GM15510 (cell line): ENCODE results near the gene MTMR1.

Experiments used
- POLR2A ChIP-seq: IDR thresholded peaks from 3 replicates; pipeline ENCODE4 v1.6.1; 2011; ENCODE audit warnings: borderline replicate concordance; ENCODE audit not compliant: insufficient read length; ENCODE audit errors: extremely low read depth

Gene MTMR1

DNA sequence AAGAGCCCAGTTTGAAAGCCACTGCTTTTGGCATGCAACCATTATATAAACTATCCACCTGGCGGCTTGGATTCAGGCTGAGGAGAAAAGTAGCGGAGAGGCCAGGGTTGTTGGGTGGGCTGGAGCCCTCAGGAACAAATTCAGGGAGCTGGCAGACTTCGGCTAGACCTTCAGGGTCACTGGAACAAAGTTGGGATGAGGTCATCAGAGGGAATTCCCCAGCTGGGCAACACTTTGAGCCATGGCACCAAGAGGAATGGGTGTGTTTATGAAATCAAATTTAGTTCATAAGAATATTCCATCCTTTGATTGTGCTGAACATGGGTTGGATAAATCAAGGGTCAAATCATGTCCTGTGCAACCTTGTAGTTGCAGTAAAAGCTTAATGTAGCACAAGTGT lies 22.0 kb downstream of the MTMR1 start:
- TF ChIP-seq POLR2A = no peak

- TF ChIP-seq POLR2A = no peak
Observed at GRCh38 chrX:150719621-150720020, 26.4 kb downstream of the MTMR1 start.

DNA sequence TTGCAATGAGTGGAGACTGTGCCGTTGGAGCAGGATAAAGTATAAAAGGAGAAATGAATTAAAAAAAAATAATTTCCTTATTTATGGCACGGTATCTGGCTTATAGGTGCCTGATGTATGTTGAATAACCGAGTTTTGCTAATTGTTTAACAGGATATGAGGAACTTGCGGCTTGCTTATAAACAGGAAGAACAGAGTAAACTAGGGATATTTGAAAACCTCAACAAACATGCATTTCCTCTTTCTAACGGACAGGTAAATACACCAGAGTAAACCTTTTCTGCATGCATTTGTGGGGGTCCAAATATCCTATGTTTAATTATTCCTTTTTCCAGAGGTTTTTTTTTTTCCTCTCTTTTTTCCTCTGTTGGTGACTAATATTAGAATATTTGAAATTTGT lies 36.8 kb downstream of the MTMR1 start:
- TF ChIP-seq POLR2A = no peak

DNA sequence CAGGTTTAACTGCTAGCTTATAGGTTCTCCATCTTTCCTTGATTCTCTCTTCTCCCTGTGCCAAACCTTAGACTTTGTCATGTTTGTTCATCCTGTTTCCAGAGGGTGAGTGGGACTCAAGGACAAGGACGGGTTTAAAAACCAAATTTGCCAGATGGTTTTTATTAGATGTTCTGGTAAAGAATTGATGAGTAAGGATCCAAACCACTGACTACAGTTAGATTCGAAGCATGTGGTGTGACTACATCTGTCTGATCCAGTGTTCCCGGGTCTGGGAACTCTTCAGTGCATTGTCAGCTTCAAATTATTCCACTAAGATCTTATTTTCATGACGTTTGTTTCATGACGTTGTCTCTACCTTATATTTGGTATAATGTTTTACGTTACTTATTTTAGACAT lies 37.5 kb downstream of the MTMR1 start:
- TF ChIP-seq POLR2A = no peak

- no peak for TF ChIP-seq POLR2A
Observed at GRCh38 chrX:150731795-150732194, 38.6 kb downstream of the MTMR1 start.

GRCh38 chrX:150736475-150736874 lies 43.3 kb downstream of the MTMR1 start:
- no peak for TF ChIP-seq POLR2A

- TF ChIP-seq POLR2A = no peak
Observed at GRCh38 chrX:150752124-150752523, 58.9 kb downstream of the MTMR1 start.

DNA sequence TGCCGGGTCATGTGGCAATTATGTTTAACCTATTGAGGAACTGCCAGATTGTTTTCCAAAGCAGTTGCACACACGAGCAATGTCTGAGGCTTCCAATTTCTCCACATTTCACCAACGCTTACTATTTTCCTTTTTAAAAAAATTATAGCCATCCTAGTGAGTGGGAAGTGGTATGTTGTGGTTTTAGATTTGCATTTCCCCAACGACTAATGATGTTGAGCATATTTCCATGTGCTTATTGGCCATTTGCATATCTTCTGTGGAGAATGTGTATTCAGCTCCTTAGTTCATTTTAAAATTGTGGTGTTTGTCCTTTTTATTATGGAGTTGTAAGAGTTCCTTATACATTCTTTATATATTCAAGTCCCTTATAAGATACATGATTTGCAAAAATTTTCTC lies 60.2 kb downstream of the MTMR1 start:
- TF ChIP-seq POLR2A = no peak

- TF ChIP-seq POLR2A = no peak
Observed at GRCh38 chrX:150753968-150754367, 60.8 kb downstream of the MTMR1 start.

- TF ChIP-seq POLR2A = no peak
Observed at GRCh38 chrX:150757371-150757770, 64.2 kb downstream of the MTMR1 start.

DNA sequence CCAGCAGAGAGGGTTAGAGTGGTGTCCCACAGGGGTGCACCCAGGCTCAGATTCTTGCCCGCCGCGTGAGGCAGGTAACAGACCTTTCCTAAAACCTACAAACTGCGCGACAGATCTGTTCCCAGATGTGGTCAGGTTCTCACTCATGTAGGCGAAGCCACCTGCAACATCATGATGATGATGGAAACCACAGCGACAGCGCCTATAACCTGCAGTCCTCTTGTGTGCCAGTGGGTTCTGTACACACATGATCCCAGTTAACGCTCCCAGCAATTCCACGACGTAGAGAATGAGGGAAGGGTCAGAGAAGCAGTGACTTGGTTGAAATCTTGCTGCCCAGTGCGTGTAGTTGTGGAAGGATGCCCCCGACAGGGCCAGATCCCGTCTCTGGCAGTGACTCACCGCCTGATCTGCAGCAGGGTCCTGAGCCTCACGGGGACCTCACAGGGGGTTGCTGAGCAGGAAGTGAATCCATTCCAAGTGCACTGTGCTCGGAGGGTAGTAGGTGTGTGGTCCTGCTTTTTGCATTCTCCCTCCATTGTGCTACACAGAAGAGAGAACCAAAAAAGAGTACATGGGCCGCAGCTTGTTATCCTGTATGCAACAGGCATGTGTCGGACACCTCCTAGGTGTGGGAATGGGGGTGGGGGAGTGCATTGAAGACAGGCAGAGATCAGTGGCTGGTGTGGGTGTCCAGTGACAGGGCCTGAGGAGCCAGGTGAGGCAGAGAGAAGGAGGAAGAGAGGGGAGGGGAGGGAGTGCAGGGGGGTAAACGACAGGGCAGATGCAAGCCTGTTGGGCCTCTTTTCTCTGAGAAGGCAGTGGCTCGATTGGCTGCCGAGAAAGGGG lies 66.6 kb downstream of the MTMR1 start:
- no peak for TF ChIP-seq POLR2A

DNA sequence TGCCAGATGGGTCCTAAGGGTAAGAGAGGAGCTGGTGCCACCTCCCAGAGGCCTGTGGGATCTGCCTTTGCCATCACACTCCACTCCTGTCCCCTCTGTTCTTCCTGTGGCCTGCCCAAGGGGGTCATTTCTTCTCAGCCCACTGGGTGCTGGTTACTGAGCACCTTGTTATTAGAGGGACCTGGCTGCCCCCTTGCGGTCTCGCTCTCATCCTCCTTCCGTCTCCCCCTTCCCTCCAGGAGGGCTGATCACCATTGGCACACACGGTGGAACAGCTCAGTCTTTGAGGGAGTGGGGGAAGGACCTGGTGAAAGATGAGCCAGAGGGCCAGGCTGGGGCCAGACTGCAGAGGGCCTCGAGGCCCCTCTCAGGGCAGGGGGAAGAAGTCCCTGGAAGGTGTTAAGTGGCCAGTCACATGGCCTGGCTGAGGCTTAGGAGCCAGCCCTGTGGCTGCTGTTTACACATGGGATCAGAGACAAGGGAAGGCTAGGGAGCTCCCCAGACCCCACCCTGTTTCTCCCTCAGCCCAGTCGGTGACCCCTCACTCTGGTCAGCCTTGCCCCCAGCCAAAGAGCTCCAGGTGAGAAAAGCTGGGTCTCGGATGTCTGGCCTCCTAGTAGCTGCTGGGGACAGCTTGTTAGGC lies 68.1 kb downstream of the MTMR1 start:
- no peak for TF ChIP-seq POLR2A

- no peak for TF ChIP-seq POLR2A
Observed at GRCh38 chrX:150761819-150762216, 68.6 kb downstream of the MTMR1 start.

- no peak for TF ChIP-seq POLR2A
Observed at GRCh38 chrX:150762258-150763165, 69.3 kb downstream of the MTMR1 start.

GRCh38 chrX:150763303-150763797 lies 70.2 kb downstream of the MTMR1 start:
- no peak for TF ChIP-seq POLR2A
